ENCODE data around the gene TMC6. TPM values are rescaled to one million over a fixed set of nuclear protein-coding genes. Genes with fewer than 3 reads are reported as not detected.

Gene TMC6
- total and polyA plus RNA-seq, 2 experiments from 2014 or later = 50.0 to 72.2 TPM

GRCh38 chr17:78144147-78144719 is 15.7 kb upstream of the TMC6 start:
- Histone ChIP-seq H3K4me2 (no peak overlapping the region), H3F3A (replicated peaks; ENCODE audit: low read depth) (0 out of 2 replicates have a peak, but pooled peaks cover 4% of the 10 kb centered on the region), H3K4me1 (ENCODE audit: insufficient read depth) (peaks cover 5% of the 10 kb centered on the region; the same call in 1 of the 2 replicates), H3K36me3 (ENCODE audit: insufficient read depth) (no peaks in the 10 kb centered on the region), H3K79me2 (replicated peaks; ENCODE audit: insufficient read depth) (no peaks in the 10 kb centered on the region), H3K4me3 (no peak overlapping the region), H4K20me1 (replicated peaks; ENCODE audit: insufficient read depth) (no peaks in the 10 kb centered on the region), H3K27ac (ENCODE audit: low read depth) (no peak overlapping the region), H2AFZ (no peak overlapping the region), H3K27me3 (ENCODE audit: insufficient read depth) (0 out of 2 replicates have a peak, but pooled peaks cover 3% of the 10 kb centered on the region), H3K9me2 (ENCODE audit: insufficient read depth) (no peaks in the 10 kb centered on the region)
- DNase-seq (ENCODE audit: low spot score) (no peak), ATAC-seq (no peak)
- Mint-ChIP-seq H3K27me3 (ENCODE audit: insufficient read depth, low read depth, poor library complexity) (peaks cover 6% of the 10 kb centered on the region), H3K4me1 (peaks cover 7% of the 10 kb centered on the region; the same call in 2 of the 3 replicates), H3K27ac (no peak overlapping the region), H3K4me3 (no peak overlapping the region), H3K36me3 (ENCODE audit: low read depth) (no peaks in the 10 kb centered on the region), H3K9me3 (no peaks in the 10 kb centered on the region; the same call in 2 of the 3 replicates)
- TF ChIP-seq JUNB (IDR thresholded peaks at IDR 0.05; ENCODE audit: unreplicated experiment) = no peak

GRCh38 chr17:78143214-78144146 is 14.9 kb upstream of the TMC6 start:
- ATAC-seq (no peak), DNase-seq (ENCODE audit: low spot score) (no peak)
- Mint-ChIP-seq H3K27ac (no peak overlapping the region), H3K4me1 (peaks cover 7% of the 10 kb centered on the region; the same call in 2 of the 3 replicates), H3K27me3 (ENCODE audit: insufficient read depth, low read depth, poor library complexity) (peaks cover 7% of the 10 kb centered on the region), H3K9me3 (no peaks in the 10 kb centered on the region), H3K36me3 (ENCODE audit: low read depth) (no peaks in the 10 kb centered on the region), H3K4me3 (no peak overlapping the region)
- no peaks in the 10 kb centered on the region for H3K36me3 ChIP-seq (ENCODE audit: insufficient read depth)
- no peak overlapping the region for H3K4me2 ChIP-seq
- no peaks in the 10 kb centered on the region for H3K9me2 ChIP-seq (ENCODE audit: insufficient read depth)
- TF ChIP-seq ZNF462 (CRISPR knock-in tag; IDR thresholded peaks at IDR 0.05) (no peak), EZH2 (IDR thresholded peaks at IDR 0.05; ENCODE audit: low read depth, unreplicated experiment) (no peak), POLR2AphosphoS5 (IDR thresholded peaks at IDR 0.05; ENCODE audit: low read depth) (no peak), REST (IDR thresholded peaks at IDR 0.05; ENCODE audit: unreplicated experiment) (no peak), ZNF331 (CRISPR knock-in tag; IDR thresholded peaks at IDR 0.05; ENCODE audit: low read depth) (no peak), NANOG (IDR thresholded peaks at IDR 0.05; ENCODE audit: borderline replicate concordance) (no peak), STAT1 (IDR thresholded peaks at IDR 0.05; ENCODE audit: unreplicated experiment) (no peak)
- no peaks in the 10 kb centered on the region for H3K79me2 ChIP-seq (replicated peaks; ENCODE audit: insufficient read depth)
- H3K27me3 ChIP-seq (ENCODE audit: insufficient read depth) = 0 out of 2 replicates have a peak, but pooled peaks cover 3% of the 10 kb centered on the region
- no peak overlapping the region for H2AFZ ChIP-seq
- peaks cover 5% of the 10 kb centered on the region; the same call in 1 of the 2 replicates for H3K4me1 ChIP-seq (ENCODE audit: insufficient read depth)
- H3K4me3 ChIP-seq = no peak overlapping the region
- 0 out of 2 replicates have a peak, but pooled peaks cover 4% of the 10 kb centered on the region for H3F3A ChIP-seq (replicated peaks; ENCODE audit: low read depth)
- no peaks in the 10 kb centered on the region for H4K20me1 ChIP-seq (replicated peaks; ENCODE audit: insufficient read depth)
- no peak overlapping the region for H3K27ac ChIP-seq (ENCODE audit: low read depth)
